HEK293 (cell line): ENCODE data around the gene CD3G.

ENCODE experiments used
- GLI2 ChIP-seq: fragments of 450-650 bp; formaldehyde crosslinking; IDR thresholded peaks from 2 replicates; pipeline ENCODE4; 2017; ENCODE audit warnings: missing biosample characterization, missing genetic modification characterization, low read depth, borderline replicate concordance
- OSR2 ChIP-seq: fragments of 450-650 bp; formaldehyde crosslinking; IDR thresholded peaks from 2 replicates; pipeline ENCODE4 v1.5.1; 2016; ENCODE audit warnings: missing biosample characterization, missing genetic modification characterization
- REPIN1 ChIP-seq: fragments of 450-650 bp; formaldehyde crosslinking; IDR thresholded peaks from 2 replicates; pipeline ENCODE4 v1.5.1; 2017; ENCODE audit warnings: missing biosample characterization, missing genetic modification characterization, low read depth
- TCF7L2 ChIP-seq: IDR thresholded peaks from 2 replicates; pipeline ENCODE4 v1.6.1; 2011; ENCODE audit warnings: low read depth, mild to moderate bottlenecking, inconsistent platforms, low read length, moderate library complexity, borderline replicate concordance
- ZBTB21 ChIP-seq: fragments of 450-650 bp; formaldehyde crosslinking; IDR thresholded peaks from 2 replicates; pipeline ENCODE4 v1.5.1; 2017; ENCODE audit warnings: missing biosample characterization, missing genetic modification characterization
- ZNF274 ChIP-seq, 2 experiments: fragments of 200-500 bp in 1 of 2; fragments of 450-650 bp in 1 of 2; sonication (Bioruptor generic) in 1 of 2; formaldehyde crosslinking in 1 of 2; IDR thresholded peaks; 2 replicates each; pipeline versions ENCODE4 v1.5.1 to v1.6.1; 2014 to 2016; ENCODE audit warnings: borderline replicate concordance in 1 of 2, inconsistent platforms in 1 of 2, low read length in 1 of 2, missing biosample characterization in 1 of 2, missing genetic modification characterization in 1 of 2
- ZNF629 ChIP-seq: fragments of 450-650 bp; formaldehyde crosslinking; IDR thresholded peaks from 2 replicates; pipeline ENCODE4 v1.5.1; 2017; ENCODE audit warnings: missing biosample characterization, missing genetic modification characterization
- TF ChIP-seq, protein P1 (sequence below): fragments of 450-650 bp; formaldehyde crosslinking; IDR thresholded peaks from 2 replicates; pipeline ENCODE4 v1.5.1; 2016; ENCODE audit warnings: missing biosample characterization, missing genetic modification characterization

DNA sequence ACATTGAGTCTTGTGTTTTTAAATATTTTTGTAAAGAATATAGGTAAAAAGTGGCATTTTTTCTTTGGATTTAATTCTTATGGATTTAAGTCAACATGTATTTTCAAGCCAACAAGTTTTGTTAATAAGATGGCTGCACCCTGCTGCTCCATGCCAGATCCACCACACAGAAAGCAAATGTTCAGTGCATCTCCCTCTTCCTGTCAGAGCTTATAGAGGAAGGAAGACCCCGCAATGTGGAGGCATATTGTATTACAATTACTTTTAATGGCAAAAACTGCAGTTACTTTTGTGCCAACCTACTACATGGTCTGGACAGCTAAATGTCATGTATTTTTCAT, 39.9 kb upstream of the CD3G start:
- TF ChIP-seq, protein P1, sequence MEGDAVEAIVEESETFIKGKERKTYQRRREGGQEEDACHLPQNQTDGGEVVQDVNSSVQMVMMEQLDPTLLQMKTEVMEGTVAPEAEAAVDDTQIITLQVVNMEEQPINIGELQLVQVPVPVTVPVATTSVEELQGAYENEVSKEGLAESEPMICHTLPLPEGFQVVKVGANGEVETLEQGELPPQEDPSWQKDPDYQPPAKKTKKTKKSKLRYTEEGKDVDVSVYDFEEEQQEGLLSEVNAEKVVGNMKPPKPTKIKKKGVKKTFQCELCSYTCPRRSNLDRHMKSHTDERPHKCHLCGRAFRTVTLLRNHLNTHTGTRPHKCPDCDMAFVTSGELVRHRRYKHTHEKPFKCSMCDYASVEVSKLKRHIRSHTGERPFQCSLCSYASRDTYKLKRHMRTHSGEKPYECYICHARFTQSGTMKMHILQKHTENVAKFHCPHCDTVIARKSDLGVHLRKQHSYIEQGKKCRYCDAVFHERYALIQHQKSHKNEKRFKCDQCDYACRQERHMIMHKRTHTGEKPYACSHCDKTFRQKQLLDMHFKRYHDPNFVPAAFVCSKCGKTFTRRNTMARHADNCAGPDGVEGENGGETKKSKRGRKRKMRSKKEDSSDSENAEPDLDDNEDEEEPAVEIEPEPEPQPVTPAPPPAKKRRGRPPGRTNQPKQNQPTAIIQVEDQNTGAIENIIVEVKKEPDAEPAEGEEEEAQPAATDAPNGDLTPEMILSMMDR = no peak
- TF ChIP-seq ZNF274 (IDR thresholded peaks at IDR 0.05; ENCODE audit: low read length) (no peak), ZNF274 (tag by site-specific recombination; IDR thresholded peaks at IDR 0.05; ENCODE audit: borderline replicate concordance) (no peak), TCF7L2 (no peak), REPIN1 (tag by site-specific recombination) (no peak), GLI2 (no peak), ZNF629 (tag by site-specific recombination) (no peak), ZBTB21 (no peak), OSR2 (no peak)
